IMR-90 (cell line): ENCODE results near the gene FAM149A.

Experiments used
- CHD1 ChIP-seq: IDR thresholded peaks from 2 replicates; pipeline ENCODE4 v1.6.1; 2012; ENCODE audit warnings: low read depth, low read length, improper control_type of control experiment
- CTCF ChIP-seq: conservative IDR thresholded peaks from 2 replicates; pipeline ENCODE4 v1.5.1; 2012; ENCODE audit warnings: mild to moderate bottlenecking, low read depth, low read length, improper control_type of control experiment
- POLR2A ChIP-seq: IDR thresholded peaks from 2 replicates; pipeline ENCODE4 v1.6.1; 2012; ENCODE audit warnings: mild to moderate bottlenecking, low read depth, low read length
- RAD21 ChIP-seq: IDR thresholded peaks from 2 replicates; pipeline ENCODE4 v1.6.1; 2012; ENCODE audit warnings: low read length, improper control_type of control experiment
- SMC3 ChIP-seq: fragments of 150-350 bp; IDR thresholded peaks from 2 replicates; pipeline ENCODE4 v1.6.1; 2016; ENCODE audit warnings: low read depth, mild to moderate bottlenecking, antibody characterized with exemption, low read length, moderate library complexity

GRCh38 chr4:186150926-186151325, 46.4 kb downstream of the FAM149A start:
- TF ChIP-seq CTCF (no peak), POLR2A (no peak), CHD1 (no peak), RAD21 (no peak), SMC3 (no peak)
